ENCODE measurements around the gene NACC1. TPM values are rescaled to one million over a fixed set of nuclear protein-coding genes. Genes with fewer than 3 reads are reported as not detected.
A peak's percentile ranks its signal among the peaks of the same experiment; 100 is the strongest.

Gene NACC1
- total RNA-seq, 1 donor from 2014 or later, result 68.6 TPM

- H3K27ac Mint-ChIP-seq (ENCODE audit: unreplicated experiment), result peak overlapping the region; percentile 98
- H3K27me3 Mint-ChIP-seq (ENCODE audit: unreplicated experiment), result peaks cover 30% of the 10 kb centered on the region
- no peak for TF ChIP-seq CTCF (IDR thresholded peaks at IDR 0.05; ENCODE audit: partially characterized antibody, unreplicated experiment)
- peaks cover 6% of the 10 kb centered on the region for H3K4me1 Mint-ChIP-seq (ENCODE audit: low read depth, unreplicated experiment)
- H3K4me3 Mint-ChIP-seq (ENCODE audit: unreplicated experiment), result peak overlapping the region; percentile 93
- no peaks in the 10 kb centered on the region for H3K36me3 Mint-ChIP-seq (ENCODE audit: unreplicated experiment)
- peak; percentile 96 for DNase-seq
- peaks cover 28% of the 10 kb centered on the region for H3K9me3 Mint-ChIP-seq (ENCODE audit: unreplicated experiment)
Measured at GRCh38 chr19:13155472-13156359, 37.7 kb downstream of the NACC1 start.

- Mint-ChIP-seq H3K4me3 (ENCODE audit: unreplicated experiment) (no peak overlapping the region), H3K27ac (ENCODE audit: unreplicated experiment) (no peak overlapping the region), H3K36me3 (ENCODE audit: unreplicated experiment) (no peaks in the 10 kb centered on the region), H3K4me1 (ENCODE audit: low read depth, unreplicated experiment) (peaks cover 17% of the 10 kb centered on the region), H3K9me3 (ENCODE audit: unreplicated experiment) (peaks cover 21% of the 10 kb centered on the region), H3K27me3 (ENCODE audit: unreplicated experiment) (peaks cover 20% of the 10 kb centered on the region)
- no peak for TF ChIP-seq CTCF (IDR thresholded peaks at IDR 0.05; ENCODE audit: partially characterized antibody, unreplicated experiment)
- no peak for DNase-seq
Measured at GRCh38 chr19:13159713-13160112, 41.6 kb downstream of the NACC1 start.

- H3K4me1 Mint-ChIP-seq (ENCODE audit: low read depth, unreplicated experiment), result peaks cover 16% of the 10 kb centered on the region
- no peak overlapping the region for H3K4me3 Mint-ChIP-seq (ENCODE audit: unreplicated experiment)
- DNase-seq, result no peak
- H3K36me3 Mint-ChIP-seq (ENCODE audit: unreplicated experiment), result no peaks in the 10 kb centered on the region
- no peak for TF ChIP-seq CTCF (IDR thresholded peaks at IDR 0.05; ENCODE audit: partially characterized antibody, unreplicated experiment)
- peaks cover 15% of the 10 kb centered on the region for H3K27me3 Mint-ChIP-seq (ENCODE audit: unreplicated experiment)
- no peak overlapping the region for H3K27ac Mint-ChIP-seq (ENCODE audit: unreplicated experiment)
- H3K9me3 Mint-ChIP-seq (ENCODE audit: unreplicated experiment), result peaks cover 16% of the 10 kb centered on the region
Measured at GRCh38 chr19:13160557-13160956, 42.5 kb downstream of the NACC1 start.

- peak; percentile 94 for DNase-seq
- Mint-ChIP-seq H3K9me3 (ENCODE audit: unreplicated experiment) (peaks cover 10% of the 10 kb centered on the region), H3K27ac (ENCODE audit: unreplicated experiment) (peak overlapping the region; percentile 98), H3K4me3 (ENCODE audit: unreplicated experiment) (peak overlapping the region; percentile 85), H3K4me1 (ENCODE audit: low read depth, unreplicated experiment) (peaks cover 20% of the 10 kb centered on the region), H3K27me3 (ENCODE audit: unreplicated experiment) (peaks cover 9% of the 10 kb centered on the region), H3K36me3 (ENCODE audit: unreplicated experiment) (no peaks in the 10 kb centered on the region)
- TF ChIP-seq CTCF (IDR thresholded peaks at IDR 0.05; ENCODE audit: partially characterized antibody, unreplicated experiment), result no peak
Measured at GRCh38 chr19:13162724-13163608, 44.9 kb downstream of the NACC1 start.

Data from glutamatergic neuron (in vitro differentiated cells).